COLO668 (cell line): Measurements from ENCODE around the gene PHF21A.
A peak's percentile ranks its signal among the peaks of the same experiment; 100 is the strongest.

Experiments used
- DNase-seq: peaks from one replicate; lab custom pipeline; 2025; ENCODE audit not compliant: unreplicated experiment; lab: John Stamatoyannopoulos, UW

PHF21A gene

GRCh38 chr11:46121301-46121723 lies at the start of gene PHF21A:
Gene PHF21A, minus strand, starts transcription at chr11:46121454. Its CDS starts 37,235 bp downstream, at chr11:46084219.
- DNase-seq = peak; percentile 98

- no peak for DNase-seq
These were observed 49.5 kb upstream of the PHF21A start for GRCh38 chr11:46170797-46171196.

GRCh38 chr11:46162700-46163099 lies 41.4 kb upstream of the PHF21A start:
- no peak for DNase-seq

- no peak for DNase-seq
These were observed 39.9 kb upstream of the PHF21A start for GRCh38 chr11:46161201-46161600.

- DNase-seq = no peak
These were observed 38.8 kb upstream of the PHF21A start for GRCh38 chr11:46160100-46160499.

- no peak for DNase-seq
These were observed 38.4 kb upstream of the PHF21A start for GRCh38 chr11:46159680-46160079.

GRCh38 chr11:46149826-46150225 lies 28.6 kb upstream of the PHF21A start:
- DNase-seq = no peak

- DNase-seq = peak; percentile 46
These were observed 28.1 kb upstream of the PHF21A start for GRCh38 chr11:46149342-46149741.

- no peak for DNase-seq
These were observed 23.5 kb upstream of the PHF21A start for GRCh38 chr11:46144741-46145140.

- no peak for DNase-seq
These were observed 22.0 kb upstream of the PHF21A start for GRCh38 chr11:46143049-46143806.

- no peak for DNase-seq
These were observed 21.3 kb upstream of the PHF21A start for GRCh38 chr11:46142561-46142960.

- no peak for DNase-seq
These were observed 20.3 kb upstream of the PHF21A start for GRCh38 chr11:46141597-46141996.

GRCh38 chr11:46134540-46134939 lies 13.3 kb upstream of the PHF21A start:
- no peak for DNase-seq

GRCh38 chr11:46134061-46134460 lies 12.8 kb upstream of the PHF21A start:
- DNase-seq = no peak

GRCh38 chr11:46133119-46133518 lies 11.9 kb upstream of the PHF21A start:
- no peak for DNase-seq

- DNase-seq = no peak
These were observed 9.2 kb upstream of the PHF21A start for GRCh38 chr11:46130286-46130940.

GRCh38 chr11:46129133-46129532 lies 7.9 kb upstream of the PHF21A start:
- DNase-seq = no peak

- DNase-seq = peak; percentile 14
These were observed 5.9 kb upstream of the PHF21A start for GRCh38 chr11:46127150-46127638.

GRCh38 chr11:46125284-46125683 lies 4.0 kb upstream of the PHF21A start:
- no peak for DNase-seq

GRCh38 chr11:46122945-46123715 lies 1.9 kb upstream of the PHF21A start:
- DNase-seq = no peak

GRCh38 chr11:46121724-46122477 lies 647 bp upstream of the PHF21A start:
- DNase-seq = peak; percentile 93
